Fibroblast of upper back skin (primary cell): ENCODE measurements around the gene PLXNB1.
"Not testable (repeated sequence)": the region's sequence is repeated elsewhere in the genome, so short reads cannot be mapped to it uniquely, and the experiment has no call there.

Source experiments
- DNase-seq: peaks from one replicate; pipeline ENCODE4 v3.0.0-alpha.2; 2013

The PLXNB1 gene, protein sequence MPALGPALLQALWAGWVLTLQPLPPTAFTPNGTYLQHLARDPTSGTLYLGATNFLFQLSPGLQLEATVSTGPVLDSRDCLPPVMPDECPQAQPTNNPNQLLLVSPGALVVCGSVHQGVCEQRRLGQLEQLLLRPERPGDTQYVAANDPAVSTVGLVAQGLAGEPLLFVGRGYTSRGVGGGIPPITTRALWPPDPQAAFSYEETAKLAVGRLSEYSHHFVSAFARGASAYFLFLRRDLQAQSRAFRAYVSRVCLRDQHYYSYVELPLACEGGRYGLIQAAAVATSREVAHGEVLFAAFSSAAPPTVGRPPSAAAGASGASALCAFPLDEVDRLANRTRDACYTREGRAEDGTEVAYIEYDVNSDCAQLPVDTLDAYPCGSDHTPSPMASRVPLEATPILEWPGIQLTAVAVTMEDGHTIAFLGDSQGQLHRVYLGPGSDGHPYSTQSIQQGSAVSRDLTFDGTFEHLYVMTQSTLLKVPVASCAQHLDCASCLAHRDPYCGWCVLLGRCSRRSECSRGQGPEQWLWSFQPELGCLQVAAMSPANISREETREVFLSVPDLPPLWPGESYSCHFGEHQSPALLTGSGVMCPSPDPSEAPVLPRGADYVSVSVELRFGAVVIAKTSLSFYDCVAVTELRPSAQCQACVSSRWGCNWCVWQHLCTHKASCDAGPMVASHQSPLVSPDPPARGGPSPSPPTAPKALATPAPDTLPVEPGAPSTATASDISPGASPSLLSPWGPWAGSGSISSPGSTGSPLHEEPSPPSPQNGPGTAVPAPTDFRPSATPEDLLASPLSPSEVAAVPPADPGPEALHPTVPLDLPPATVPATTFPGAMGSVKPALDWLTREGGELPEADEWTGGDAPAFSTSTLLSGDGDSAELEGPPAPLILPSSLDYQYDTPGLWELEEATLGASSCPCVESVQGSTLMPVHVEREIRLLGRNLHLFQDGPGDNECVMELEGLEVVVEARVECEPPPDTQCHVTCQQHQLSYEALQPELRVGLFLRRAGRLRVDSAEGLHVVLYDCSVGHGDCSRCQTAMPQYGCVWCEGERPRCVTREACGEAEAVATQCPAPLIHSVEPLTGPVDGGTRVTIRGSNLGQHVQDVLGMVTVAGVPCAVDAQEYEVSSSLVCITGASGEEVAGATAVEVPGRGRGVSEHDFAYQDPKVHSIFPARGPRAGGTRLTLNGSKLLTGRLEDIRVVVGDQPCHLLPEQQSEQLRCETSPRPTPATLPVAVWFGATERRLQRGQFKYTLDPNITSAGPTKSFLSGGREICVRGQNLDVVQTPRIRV (N-terminal part only)

DNA sequence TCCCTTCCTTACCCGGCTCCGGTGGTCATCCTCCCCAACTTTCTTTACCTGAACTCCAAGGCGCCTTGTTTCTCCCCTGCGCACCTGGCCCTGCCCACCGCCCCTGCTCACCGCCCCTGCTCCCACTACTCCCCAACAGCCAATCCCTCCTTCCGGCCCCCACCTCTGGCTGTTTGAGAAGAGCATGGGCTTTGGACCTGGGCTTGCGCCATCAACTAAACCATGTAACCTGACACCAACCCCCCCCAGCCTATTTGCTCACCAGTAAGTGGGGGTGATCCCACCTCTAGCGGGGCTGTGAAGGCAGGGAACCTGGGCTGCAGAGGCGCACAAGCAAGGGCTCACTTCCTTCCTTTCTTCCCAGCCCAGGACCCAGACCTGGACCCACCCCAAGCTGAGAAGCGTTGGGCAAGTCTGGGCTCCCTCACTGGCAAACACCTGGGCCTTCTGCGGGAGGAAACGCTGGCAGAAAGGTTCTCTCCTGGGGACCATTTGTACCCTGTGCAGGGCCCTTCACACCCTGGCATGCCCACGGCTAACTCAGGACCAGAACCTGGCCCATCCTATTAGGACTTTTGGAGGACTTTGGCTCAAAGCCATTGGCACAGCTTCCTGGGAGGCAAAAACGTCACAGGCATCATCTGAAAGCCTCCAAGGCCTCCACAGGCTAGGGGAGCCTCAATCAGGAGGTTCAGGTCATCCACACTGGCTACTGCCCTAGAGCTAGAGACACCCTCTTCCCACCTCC is at the start of gene PLXNB1:
TSS of gene PLXNB1 (minus strand) at position 127 of the 748 bp plus-strand sequence. CDS start 5,475 bp downstream, outside the sequence.
- DNase-seq: peak; percentile 65

DNA sequence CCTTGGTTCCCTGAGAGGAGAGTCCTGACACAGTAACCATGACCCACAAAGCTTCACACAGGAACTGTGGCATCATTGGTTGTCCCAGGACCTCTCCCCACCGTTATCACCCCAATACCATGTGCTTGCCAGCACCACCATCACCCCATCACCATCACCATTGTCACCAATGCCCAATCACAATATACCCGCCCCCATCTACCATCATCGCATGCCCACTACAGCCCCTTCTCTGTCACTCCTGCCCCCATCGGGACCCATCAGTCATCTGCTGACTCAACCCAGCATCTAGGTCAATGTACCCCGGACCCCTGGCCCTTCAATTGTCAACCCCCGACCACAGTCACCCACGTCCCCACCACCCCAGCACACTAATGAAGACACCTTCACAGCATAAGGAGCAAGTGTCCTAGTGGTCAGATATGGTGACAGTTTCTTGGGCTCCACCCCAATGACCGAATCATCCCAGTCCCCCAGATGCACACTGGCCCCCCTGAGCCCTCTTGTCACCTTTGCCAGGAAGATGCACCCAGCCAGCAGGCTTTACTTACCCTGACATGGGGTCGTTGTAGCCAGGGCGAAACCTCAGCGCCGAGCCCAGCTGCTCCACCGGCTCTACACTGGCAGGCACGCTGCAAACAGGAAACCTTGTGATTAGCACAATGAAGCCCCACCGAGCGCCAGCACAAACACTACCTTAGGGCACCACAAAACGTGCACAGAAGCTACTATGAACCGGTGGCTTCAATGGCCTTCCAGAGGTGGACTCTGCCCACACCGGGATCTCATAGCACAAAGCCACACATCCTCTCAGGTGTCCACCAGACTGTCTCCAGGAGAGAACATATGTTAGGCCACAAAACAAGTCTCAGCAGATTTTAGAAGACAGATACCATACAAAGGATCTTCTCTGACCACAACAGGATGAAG is 49.0 kb upstream of the PLXNB1 start:
- no peak for DNase-seq

DNA sequence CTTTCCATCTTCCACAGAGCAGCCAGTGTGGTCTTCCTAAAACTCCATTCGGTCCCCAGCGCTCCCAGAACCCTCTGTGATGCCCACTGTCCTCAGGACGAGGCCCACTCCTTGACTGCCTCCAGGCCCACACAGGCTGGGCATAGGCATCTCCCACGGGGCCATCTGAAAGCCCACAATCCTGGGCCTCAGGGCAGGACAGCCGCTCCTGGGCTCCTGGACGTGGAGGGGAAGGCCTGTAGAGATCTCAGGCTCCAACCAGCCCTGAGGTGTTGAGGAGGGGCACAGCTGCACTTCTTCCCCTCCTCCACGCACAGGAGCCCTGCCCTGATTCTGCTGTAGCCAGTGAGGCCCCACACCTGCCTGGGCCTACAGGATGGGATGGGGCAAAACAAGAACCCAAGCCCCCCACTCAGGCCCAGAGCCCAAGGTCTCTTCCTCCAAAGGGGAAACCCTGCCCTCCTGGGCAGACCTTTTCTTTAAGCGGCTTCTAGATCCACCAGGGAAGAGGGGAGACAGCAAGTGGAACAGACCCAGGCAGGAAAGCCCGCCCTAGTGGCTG is 48.2 kb upstream of the PLXNB1 start:
- DNase-seq: no peak

DNA sequence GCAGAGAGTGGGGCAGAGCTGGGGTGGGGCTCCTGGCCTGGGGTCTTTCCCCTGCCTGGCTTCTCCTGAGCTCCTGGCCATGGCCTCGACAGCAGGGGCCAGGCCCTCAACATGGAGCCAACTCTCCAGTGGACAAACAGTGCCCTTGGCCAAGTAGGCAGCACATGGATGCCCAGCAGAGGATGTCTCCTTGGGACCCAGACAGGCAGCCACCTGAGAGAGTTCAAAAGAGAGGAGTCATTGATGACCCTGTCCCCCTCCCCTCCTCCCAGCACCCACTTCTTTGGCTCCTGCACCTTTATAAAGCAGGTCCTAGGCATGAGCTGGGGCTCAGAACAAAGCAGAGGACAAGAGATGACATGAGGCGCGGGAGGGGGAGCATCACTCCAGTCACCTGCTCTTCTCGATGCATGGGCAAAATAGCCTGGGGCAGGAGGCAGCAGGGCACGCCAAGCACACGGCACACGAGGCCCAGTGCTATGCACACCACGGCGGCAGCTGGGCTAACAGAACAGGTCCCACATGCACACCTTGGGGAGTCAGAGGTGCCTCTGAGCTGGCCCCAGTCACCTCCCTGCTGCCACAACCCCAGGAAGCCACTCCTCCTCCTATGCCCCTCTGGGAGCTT is 46.7 kb upstream of the PLXNB1 start:
- no peak for DNase-seq

DNA sequence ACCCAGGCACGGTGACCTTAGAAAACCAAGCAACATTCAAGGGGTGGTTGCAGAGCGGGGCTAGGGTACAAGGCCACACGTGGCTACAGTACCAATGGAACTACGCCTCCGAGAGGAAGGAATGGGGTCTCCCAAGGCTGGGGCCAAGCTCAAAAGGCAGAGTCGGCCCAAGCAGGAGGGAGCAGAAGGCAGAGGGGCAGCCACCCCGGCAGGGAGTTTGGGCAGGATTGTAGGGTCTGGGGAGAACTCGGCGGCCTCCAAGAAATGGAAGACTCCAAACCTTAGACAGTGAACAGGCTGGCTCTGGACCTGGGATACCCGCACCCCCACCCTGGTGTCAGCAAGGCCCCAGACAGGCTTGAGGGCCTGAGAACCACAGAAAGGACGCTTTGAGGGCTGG is 45.3 kb upstream of the PLXNB1 start:
- DNase-seq: no peak

DNA sequence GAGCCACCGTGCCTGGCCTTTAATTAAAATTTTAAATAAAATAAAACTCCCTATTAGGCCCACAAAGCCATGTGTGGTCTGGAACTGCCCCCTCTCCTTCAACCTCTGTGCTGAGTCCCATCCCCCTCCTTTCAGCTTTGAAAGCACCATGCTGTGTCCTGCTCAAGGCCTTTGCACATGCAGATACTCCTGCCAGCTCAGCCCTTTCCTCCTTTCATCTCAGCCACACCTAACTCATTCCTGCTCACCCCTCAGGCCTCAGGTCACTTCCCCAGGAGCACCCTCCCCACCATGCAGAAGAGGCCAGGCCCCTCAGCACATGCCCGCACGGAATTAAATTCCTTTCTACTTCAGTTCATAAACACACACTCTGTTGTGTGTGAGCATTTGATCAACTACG is 44.7 kb upstream of the PLXNB1 start:
- no peak for DNase-seq

DNA sequence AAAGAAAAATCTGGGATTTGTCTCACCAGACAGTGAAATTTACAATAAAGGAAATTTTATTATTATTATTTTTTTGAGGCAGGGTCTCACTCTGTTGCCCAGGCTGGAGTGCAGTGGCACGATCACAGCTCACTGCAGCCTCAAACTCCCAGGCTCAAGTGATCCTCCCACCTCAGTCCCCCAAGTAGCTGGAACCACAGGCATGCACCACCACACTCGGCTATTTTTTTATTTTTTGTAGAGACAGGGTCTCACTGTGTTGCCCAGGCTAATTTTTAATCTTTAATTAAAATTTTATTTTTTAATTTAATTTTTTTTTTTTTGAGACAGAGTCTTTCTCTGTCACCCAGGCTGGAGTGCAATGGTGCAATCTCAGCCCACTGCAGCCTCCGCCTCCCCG is 44.1 kb upstream of the PLXNB1 start:
- not testable (repeated sequence) for DNase-seq

DNA sequence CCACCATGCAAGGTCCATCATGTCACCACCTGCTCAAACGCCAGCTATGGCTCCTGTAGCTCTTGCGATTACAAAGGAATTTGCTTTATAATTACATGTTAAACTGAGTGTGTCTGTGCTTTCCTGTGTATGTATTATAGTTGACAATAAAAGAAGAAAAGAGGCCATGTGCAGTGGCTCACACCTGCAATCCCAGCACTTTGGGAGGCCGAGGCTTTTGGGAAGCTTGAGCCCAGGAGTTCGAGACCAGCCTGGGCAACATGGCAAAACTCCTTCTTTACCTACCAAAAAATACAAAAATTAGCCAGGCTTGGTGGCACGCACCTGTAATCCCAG is 43.7 kb upstream of the PLXNB1 start:
- DNase-seq: no peak

DNA sequence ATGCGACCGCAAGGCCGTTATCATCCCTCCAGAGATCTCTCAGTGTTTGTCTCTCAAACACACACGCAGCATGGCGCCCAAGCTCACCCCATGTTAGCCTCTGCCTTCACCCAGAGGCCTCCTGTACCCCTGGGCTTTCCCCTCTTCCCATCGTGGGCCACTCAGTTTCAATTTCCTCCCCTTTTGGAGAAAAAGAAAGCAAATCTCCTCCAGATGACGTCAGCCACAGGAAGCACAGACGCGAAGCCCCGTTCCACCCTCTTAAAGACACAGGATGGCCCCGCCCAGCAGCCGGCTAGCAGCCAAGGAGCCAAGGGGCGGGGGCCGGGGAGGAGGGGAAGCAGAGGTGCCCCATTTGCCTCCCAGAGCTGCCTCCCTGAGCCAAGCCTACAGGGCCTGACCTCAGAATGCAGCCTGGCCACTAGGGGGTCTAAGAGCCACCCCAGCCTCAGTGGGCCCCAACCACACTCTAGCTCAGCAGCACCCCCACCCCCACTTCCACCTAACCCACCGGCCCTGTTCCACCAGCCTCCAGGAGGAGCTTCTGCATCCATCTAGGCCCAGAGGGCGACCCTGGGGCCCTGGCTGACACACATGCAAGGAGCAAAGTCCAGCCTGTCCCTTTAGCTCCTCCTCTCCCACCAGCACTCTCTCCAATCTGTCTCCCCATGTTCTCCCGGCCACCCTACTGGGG is 43.2 kb upstream of the PLXNB1 start:
- peak; percentile 90 for DNase-seq

DNA sequence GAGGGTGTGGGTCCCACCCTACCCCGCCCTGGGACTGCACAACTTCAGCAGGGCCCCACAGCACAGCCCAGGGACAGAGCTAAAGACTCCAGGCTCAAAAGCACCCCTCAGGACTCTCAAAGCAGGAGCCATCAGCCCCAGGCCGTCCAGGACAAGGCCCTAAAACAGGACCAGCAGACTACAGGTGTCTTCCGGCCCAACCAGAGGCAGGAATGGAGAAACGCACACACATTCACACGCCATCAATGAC is 42.7 kb upstream of the PLXNB1 start:
- no peak for DNase-seq

DNA sequence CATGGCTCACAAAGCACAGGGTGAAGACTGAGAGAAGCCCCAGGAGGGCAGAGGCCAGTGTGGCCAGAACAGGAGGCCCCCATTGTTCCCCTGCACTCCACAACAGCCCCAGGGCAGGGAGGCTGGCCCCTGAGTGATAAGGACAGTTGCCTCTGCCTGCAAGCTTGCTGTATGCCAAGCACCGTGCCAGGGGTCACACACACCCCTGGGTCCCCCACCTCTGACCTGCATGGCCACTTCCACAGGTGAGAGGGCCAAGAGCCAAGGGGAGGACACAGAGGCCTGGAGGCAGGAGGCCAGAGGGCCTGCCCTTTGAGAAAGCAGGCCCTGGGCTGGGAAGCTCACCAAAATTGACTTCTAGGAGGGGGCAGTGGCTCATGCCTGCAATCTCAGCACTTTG is 40.4 kb upstream of the PLXNB1 start:
- no peak for DNase-seq

DNA sequence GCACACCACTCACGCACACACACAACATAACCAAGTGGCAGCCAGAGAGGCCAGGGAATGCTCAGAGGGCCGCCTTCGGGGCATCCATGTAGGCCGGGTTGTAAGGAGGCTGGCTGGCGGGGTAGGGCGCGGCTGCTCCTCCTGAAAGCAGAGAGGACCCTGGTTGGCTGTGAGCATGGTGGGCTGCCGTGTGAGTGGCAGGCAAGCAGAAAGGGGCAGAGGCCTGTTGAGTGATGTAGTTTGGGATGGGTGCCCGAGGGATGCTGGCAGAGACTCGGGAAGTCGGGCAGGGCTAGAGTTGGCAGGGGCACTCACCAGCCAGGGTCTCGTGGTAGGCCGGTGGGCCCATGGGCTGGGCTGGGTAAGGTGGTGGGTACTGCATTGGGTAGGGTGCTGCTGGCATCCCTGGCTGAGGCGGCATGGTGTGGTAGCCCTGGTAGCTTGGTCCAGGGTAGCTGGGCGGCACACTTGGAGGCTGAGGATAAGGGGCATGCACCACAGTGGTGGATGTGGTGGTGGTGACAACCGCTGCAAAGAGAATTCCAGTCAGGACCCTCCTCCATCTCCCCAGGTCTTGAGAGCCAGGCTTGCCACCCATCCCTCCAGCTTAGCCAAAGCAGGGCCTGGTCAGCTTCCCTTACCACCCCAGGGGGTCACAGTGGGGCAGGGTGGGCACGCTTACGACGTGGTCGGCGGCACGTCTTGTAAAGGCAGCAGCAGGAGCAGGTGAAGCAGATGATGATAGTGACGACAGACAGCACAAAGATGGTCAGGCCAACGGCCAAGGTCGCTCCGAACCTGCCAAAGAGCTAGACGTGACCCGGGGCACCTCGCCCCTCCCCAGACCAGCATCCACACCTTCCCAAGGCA is 39.4 kb upstream of the PLXNB1 start:
- DNase-seq: no peak

DNA sequence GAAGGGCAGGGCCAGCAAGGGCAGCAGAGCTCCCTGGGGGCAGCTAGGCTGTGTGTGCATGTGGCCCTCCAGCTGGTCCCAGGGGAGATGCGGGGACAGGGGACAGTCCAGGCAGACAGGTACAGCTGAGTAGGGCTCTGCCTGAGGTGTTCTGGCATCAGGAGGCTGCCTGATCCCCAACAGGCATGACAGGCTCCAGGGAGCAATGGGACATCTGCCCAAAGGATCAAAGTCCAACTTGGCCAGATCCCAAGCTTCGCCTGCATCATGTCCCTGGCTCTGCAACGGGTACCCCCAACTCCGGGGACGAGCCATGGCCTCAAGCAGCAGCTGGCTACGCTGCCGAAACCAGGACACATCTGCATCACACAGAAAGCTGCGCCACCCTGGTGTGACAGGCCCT is 38.4 kb upstream of the PLXNB1 start:
- DNase-seq: no peak

DNA sequence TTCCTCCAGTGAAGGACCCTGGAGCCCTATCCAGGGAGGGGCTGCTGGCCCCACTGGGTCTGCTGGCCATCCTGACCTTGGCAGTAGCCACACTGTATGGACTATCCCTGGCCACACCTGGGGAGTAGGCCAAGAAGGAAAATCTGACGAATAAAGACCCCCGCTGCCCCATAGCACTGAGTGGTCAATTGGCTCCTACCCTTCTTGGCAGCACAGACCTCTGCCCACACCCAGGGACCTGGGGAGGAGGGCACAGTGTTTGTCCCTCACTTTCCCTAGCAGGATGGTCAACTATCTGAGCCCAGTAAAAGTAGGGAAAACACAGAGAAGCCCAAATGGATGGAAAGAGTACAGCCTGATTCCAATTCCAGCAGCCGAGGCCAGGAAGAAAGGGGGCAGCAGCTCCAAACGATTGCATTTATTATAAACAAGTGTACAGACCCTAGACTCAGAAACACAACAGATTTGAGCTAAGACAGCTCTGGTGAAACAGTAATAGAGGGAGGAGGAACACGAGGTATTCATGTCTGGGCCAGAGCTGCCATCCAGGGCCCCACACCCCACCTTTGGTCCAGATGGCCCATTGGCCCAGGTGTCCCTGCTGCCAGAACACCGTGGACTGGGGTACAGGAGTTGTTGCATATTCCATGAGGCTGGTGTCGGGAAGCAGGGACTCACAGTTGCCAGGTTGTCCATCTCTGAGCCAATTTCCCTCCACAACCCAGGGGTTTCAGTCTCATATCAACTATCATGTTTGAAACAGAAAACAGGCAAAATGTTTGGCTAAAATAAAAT is 37.8 kb upstream of the PLXNB1 start:
- DNase-seq: no peak

DNA sequence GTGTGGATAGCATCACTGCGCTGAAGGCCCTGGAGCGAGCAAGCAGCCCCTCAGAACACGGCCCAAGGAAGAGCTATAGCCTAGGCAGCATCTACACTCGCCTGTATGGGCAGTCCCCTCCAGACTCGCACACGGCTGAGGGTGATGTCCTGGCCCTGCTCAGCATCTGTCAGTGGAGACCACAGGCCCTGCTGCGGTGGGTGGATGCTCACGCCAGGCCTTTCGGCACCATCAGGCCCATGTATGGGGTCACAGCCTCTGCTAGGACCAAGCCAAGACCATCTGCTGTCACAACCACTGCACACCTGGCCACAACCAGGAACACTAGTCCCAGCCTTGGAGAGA is 37.2 kb upstream of the PLXNB1 start:
- DNase-seq: no peak

DNA sequence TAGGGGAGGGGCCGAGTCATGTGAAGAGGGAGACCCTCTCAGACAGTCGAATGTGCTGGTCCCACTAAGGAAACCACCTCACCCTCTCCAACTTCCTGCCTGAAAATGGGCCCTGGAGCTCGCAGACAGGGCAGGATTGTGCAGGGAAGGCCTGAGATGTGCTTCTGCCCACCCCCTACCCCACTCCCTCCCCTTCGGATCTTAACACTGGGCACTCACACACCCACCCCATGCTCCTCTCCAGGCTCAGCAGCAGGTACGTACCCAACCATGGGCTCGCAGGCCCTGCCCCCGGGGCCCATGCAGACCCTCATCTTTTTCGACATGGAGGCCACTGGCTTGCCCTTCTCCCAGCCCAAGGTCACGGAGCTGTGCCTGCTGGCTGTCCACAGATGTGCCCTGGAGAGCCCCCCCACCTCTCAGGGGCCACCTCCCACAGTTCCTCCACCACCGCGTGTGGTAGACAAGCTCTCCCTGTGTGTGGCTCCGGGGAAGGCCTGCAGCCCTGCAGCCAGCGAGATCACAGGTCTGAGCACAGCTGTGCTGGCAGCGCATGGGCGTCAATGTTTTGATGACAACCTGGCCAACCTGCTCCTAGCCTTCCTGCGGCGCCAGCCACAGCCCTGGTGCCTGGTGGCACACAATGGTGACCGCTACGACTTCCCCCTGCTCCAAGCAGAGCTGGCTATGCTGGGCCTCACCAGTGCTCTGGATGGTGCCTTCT is 36.7 kb upstream of the PLXNB1 start:
- no peak for DNase-seq

DNA sequence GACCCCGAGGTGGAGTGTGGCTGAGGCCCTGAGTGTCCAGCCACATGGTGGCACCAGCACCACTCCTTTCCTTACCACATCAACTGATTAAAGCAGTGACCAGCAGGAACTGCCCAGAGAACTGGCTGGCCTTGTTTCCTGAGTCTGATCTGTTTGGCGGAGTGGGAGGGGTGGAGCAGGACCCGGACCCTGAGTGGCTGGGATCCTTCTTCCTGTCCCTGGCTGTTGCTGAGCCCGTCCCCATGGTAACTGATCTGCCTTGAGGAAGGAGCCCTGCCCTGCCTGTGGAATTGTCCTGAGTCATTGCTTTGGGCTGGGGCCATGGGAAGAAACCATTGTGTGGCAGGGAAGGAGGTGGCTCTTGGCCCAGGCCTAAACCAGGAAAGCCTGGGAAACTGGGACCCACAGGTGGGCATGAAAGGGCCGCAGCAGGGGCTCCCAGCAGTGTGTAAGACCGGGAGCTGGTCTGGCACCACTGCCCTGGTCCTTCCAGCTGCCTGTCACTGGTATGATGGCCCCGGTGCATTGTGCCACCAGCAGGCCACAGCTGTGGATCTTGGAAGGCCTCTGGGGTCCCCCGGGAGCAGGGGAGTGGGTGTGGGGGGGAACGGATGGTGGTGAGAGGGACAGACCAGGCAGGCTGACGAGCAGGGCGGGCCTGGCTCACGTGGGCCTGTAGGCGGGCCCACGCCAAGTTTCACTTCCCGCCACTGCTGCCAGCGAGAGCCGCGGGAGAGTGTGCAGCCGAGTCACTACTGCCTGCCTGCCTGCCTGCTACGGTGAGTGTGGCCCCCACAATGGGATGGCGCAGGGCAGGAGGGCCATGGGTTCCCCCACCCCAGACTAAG is 35.9 kb upstream of the PLXNB1 start:
- peak; percentile 99 for DNase-seq
